HG02759 (cell line): Measurements from ENCODE around the gene HSDL1.
"Not testable (repeated sequence)": the region's sequence is repeated elsewhere in the genome, so short reads cannot be mapped to it uniquely, and the experiment has no call there.

Experiments used
- ATAC-seq: cut with Tn5 transposase; IDR thresholded peaks from one replicate; pipeline ENCODE4 v1.9.1; 2021; ENCODE audit warnings: mild to moderate bottlenecking, moderate library complexity; ENCODE audit not compliant: unreplicated experiment

Gene HSDL1

DNA sequence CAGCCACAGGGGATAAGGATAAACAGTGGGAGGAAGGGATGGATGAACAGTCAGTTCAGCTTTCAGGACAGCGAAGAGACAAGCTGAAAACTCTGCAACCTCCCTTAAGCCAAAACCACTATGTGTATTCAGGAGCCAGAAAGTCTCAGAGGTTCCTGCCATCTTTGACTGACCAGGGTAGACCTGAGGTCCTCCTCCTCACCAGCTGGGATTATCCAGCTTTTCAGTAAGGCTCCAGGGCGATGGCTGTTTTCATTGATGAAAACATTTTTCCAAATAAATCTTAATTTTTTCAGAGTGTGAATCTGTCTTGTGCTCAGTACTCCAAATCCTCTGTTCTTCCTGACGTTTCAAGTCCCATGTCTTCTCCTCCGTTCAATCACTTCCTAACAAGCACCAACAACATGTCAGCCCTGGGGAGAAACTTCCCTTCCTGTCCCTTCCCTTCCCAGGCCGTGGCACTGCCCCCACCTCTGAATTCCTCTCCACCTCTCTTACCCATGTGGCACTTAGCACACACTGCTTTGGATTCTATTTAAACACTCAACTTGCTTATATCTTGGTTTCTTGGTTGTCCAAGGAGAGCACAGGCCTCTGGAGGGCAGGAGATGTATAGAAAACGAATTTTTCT, 5.2 kb downstream of the HSDL1 start:
- ATAC-seq: no peak

DNA sequence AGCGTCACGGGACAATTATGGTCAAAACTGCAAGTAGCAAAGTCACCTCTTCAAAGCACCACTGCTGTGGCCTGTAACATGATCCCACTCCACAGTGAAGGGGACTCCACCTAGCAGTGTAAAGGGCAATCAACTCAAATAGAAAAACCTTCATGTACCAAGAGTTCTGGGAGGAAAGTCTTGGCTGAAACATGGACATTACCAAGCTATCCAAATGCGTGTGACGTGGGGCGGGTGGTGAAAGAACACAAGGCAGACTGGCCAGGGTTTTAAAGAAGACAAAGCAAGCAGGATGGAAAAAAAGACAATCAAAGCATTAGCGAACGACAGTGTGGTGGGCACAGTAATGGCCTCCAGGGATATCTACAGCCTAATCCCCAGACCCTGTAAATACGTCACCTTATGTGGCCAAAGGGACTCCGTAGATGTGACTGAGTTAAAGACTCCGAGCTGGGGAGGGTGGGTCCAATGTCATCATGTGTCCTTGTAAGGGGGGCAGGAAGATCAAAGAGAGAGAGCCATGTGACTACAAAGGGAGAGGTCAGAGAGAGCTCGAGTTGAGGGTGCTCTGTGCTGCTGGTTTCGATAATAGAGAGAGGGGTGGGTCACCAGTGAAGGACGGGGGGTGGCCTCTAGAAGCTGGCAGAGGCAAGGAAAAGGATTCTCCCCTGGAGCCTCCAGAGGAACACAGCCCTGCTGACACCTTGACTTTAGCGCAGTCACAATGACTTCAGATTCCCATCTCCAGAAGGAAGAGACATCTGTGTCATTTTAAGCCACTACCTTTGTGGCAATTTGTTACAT, 6.0 kb downstream of the HSDL1 start:
- ATAC-seq: peak; percentile 53

DNA sequence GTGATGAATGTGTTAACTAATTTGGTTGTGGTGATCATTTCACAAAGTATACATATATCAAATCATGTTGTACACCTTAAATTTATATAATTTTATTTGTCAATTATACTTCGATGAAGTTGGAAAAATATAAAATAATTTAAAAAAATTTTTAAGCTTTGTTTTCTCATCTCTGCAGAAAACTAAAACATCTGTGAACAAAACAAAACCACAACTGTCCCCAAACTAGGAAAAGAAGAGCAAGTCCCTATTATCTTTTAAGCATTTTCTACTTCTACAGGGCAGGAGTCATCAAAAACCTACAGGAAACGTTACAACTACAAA, 6.5 kb downstream of the HSDL1 start:
- ATAC-seq: no peak

DNA sequence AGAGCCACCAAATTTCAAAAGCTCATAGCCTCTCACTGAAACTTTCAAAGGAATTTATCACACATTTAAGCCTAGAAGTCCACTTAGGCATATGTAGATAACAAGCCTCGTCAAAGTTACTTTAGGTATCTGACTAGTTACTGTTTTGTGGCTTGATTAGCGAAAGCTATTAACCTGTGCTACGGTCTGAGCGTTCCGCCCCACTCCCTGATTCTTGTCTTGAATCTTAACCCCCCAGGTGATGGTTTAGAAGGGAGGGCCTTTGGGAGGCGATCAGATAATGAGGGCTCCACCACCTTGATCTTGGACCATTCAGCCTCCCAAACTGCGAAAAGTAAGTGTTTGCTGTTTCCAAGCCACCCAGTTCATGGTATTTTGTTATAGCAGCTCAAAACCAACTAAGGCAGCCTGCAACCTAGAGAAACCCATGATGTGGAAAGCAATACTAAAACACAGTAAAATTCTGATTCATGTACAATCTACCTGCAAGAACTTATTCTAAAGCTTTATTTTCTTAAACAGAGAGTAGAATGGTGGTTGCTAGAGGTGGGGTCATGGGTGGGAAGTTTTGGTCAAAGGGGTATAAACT, 7.1 kb downstream of the HSDL1 start:
- no peak for ATAC-seq

DNA sequence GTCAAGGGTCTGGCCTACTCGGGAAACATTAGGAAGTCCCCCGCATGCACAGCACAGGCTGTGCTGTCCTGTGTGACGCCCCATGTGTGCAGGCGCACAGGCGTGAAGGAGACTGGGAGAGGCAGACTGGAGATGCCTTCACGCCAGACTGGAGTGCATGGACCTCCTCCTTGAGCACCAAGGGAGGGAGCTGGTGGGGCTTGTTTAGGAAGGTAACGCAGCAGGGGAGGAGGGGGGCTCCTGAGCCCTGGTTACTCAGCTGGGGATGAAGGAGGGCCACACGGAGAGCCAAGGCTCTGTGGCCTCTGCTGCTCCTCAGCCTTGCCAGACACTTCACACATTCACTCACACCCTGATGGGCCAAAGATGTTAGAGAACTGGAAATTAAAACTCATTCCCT, 7.7 kb downstream of the HSDL1 start:
- ATAC-seq: no peak

DNA sequence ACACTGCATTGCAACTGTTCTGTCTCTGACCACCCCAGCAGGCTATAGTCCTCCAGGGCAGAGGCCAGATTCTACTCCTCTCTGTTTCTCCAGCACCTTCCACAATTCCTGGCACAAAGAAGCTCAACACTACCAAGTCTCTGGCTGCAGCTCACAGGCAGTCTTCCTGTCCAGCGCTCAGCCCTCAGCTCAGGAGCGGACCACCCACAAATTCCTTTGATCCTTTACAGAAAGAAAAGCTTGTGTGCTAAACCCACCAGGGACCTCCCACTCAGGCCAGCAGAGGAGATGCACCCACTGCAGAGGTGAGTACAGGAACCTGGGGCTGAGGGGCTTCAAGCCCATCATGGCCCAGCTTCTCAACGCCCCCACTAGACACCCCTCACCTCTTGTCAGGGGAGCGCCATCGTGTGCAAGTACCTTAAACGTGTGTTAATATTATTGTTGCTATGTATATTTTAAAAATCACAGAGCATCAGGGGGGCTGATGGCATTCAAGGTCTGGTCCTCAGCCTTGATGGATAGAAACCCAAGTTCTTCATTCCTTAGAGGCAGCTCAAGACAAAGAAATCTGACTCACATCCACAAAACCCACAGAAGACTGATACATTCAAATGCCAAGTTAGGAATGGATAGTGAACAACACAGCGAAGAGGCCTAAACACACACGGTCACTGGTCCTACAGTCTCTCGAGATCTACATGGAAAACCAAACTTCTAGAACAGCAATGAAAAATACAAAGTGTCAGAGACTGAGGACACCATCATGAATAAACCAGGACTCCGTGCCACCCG, 8.4 kb downstream of the HSDL1 start:
- ATAC-seq: no peak

DNA sequence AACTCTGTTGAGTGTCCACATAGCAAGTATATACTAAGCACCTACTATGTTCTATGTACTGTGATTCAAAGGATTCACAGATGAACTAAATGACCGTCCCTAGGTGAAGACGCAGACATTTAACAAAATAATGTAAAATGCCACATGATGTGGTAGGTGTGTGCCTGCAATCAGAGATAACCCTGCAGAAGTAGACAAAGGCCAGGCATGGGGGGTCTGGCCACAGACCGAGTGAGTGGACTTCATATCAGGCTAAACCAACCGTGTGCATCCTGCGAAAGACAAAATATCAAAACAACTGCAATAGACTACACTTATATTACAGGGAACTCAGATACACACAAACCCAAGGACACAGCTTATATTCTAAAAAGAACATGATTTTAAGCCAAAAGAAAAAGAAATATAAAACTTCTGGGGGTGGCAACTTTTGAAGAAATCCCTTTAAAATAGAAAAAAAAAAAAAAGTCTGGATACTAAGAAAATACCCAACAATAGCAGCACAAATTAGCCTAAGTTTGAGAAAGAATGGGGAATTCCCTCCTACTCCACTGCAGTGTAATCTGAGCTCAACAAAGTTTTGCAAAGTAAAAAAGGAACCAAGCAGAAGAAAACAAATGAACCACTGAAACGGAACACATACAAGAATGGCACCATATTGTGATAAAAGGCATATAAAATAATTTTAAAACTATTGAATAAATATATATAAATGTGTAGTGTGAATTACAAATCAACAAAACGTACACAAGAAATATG, 12.3 kb downstream of the HSDL1 start:
- ATAC-seq: no peak

DNA sequence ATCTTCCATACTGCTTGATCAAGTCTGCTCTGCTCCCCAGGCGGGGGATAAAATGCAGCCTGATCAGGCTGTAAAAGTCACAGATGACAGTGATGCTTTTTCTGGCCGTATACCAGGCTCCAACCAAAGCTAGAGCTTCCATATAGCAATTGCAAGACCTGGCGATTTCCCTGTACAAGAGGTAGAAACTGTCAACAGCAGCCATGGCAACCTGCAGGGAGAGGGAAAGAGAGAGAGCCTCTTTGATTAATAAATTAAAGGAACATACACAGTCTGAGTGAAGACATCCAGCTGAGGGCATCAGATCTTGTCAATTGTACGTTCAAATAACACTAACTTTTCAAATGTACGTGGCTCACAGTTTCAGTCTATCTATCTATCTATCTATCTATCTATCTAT, 13.9 kb downstream of the HSDL1 start:
- ATAC-seq: no peak

DNA sequence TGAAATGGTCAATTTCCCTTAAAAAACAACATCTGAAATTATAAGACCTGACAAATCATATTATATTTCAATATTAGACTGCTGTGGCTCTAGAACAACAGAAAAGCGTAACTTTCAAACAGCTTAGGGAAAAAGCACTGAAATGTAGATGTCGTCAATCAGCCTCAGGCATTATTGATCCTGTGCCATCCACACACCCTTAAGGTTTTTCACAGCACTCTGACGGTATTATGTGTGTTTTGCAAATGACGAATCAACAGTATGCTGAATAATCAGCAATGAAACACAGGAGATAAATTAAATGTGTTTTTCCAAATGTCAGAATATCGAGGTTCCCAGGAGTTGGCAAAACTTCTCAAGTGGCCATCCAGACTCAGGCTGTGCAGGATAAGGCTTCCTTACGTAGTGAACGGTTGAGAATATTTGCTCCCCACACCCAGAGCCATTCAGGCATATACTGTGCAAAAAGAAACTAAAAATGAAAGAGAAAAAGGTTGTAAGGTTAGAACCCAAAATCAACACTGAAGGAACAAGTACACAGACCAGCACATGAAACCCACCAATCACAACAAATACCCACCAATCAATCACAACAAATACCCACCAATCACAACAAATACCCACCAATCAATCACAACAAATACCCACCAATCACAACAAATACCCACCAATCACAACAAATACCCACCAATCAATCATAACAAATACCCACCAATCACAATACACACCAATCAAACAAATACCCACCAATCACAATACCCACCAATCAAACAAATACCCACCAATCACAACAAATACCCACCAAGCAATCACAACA, 20.5 kb downstream of the HSDL1 start:
- no peak for ATAC-seq

DNA sequence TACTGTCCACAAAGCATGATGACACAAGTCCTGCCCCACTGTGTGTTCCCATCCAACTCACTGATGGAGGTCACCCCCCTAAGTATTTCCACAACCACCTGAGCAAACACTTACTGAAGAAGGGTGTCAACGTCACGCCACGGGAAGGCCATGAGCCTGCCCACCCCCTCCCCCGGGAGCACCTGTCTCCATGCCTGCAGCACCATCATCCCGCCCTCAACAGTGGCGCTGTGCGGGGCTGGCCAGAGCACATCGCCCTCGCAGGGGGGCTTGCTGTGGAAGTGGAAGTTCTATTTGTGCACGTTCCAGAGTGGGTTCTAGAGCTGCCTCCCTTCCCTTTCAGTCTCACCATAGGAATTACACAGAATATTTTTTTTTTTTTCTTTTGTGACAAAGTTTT, 24.0 kb downstream of the HSDL1 start:
- ATAC-seq: no peak

DNA sequence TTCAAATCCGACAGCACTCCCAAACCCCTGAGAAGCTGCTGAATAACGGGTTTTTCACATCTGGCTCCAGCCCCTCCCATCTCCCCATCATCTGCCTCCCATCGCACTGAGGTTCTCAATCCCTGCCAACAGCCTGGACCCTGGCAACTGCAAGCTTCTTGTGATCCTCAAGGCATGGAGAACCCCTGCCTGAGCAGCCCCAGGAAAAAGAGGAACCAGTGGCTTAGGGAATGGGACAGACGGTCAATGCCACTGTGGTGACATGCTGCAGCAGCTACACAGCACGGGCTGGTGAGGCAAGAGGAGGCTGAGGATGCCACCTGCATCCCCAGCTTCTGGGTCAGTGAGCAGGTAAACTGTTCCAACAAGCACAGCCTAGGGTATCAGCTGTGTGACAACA, 25.0 kb downstream of the HSDL1 start:
- ATAC-seq: no peak

DNA sequence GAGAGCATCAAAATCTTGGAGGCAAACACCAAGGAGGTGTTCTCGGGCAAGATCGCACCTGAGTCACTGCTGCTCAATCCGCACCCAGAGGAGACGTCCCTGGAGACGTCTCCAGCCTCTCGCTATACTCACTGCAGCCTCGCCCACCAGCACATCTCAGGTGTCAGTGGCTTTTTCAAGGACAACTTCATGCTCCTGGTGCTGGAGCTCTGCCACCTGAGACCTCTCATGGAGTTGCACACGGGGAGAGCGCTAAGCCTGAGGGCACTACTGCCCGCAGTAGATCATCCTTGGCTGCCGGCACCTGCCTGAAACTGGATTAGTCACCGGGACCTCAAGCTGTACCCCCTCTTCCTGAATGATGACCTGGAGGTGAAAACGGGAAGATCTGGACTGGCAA, 25.6 kb downstream of the HSDL1 start:
- no peak for ATAC-seq

DNA sequence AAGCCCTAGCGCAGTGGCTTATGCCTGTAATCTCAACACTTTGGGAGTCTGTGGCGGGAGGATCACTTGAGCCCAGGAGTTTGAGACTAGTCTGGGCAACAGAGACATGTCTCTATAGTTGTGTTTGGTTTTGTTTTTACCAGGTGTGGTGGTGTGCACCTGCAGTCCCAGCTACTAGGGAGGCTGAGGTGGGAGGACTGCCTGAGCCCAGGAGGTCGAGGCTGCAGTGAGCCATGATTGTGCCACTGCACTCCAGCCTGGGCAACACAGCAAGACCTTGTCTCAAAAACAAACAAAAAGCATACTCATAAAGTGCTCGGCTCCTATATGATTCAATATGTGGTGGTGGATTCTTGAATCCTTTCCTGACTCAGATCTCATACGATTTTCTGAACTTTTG, 26.7 kb downstream of the HSDL1 start:
- ATAC-seq: not testable (repeated sequence)

DNA sequence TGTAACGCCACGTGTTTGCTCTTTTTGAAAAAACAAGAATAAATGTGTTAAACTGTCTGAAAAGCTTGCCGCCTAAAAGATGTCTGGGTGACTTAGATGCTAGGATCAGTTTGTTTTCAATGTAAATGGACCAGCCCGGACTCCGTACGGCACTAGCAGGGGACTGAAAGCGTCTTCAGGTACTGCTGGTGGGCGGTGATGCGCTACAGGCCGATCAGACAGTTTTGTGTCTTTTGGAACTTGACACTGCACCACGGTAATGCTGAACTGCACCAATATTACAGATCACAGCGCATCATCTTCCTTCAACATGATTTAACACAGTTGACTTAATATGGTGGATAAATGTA, 27.5 kb downstream of the HSDL1 start:
- no peak for ATAC-seq

DNA sequence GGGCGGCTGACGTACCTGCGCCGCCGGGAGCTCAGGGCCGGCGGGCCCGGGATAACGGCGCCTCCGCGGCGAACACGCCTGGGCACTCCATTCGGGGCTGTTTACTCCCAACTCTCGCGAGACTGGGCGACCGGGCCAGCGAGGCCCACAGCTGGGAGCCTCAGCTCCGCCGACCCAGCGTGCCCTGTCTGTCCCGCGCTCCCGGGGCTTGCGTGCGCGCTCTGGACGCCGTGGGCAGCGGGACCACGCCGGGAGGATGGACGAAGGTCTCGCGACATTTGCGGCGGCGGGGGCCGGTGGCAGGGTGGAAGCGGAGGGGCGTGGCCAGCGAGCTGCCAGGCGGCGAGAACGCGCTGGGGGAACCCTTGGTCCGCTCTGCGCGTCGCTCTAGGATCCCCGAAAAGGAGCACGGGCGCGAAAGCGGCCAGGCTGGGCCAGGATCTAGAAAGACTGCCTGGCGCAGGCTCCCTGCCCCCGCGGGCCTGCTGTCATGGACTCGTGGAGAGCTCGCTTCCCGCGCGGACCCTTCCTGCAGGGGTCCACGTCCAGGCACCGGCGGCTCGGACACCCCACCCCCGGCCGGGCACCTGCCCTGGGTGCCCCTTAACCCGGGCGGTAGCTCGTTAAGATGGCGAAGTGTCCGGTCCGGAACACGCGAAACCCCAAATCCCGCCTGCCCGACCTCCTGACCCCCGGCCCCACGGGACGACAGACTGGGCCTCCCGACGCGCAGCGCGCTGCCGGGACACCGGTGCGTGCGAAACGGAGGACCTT, 28.1 kb downstream of the HSDL1 start, which contains the start of gene MBTPS1:
TSS of gene MBTPS1 (minus strand) at position 223 of the 774 bp plus-strand sequence. CDS start 15,159 bp downstream, outside the sequence.
- ATAC-seq: peak; percentile 92

DNA sequence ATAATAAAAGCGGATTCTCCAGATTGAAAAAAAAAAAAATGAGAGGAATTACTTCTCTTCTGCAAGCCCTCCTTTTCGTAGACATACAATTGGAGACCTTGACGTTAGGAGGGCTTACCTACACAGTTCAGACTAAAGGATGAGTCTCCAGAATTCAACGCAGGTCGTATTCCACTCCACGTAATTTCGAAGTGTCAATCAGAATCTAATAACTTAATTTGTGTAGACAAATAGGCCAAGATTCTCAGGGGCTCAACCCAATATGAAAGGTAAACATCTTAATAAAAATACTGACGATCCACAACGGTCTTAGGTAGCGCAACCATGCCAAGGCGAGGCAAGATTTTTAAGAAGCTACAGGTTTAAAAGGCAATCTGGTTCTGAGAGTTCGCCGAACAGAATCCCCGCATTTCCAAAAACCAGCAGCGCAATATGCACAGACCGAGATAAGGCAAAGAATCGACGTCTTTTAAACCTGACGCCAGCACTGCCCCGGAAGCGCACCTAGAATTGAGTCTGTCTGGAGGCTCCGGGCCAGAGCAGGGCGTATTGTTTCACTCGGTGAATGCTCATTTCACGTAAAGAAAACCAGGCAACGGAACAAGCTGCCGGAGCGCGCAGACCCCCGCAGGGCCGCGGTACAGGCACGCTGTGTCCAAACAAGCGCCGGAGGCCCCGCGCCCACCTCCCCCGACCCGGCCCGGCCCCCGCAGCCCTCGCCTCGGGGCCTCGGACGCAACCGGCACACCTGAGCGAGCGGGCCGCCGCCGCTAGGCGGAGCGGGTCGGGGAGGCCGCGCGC, 28.9 kb downstream of the HSDL1 start:
- peak; percentile 32 for ATAC-seq

DNA sequence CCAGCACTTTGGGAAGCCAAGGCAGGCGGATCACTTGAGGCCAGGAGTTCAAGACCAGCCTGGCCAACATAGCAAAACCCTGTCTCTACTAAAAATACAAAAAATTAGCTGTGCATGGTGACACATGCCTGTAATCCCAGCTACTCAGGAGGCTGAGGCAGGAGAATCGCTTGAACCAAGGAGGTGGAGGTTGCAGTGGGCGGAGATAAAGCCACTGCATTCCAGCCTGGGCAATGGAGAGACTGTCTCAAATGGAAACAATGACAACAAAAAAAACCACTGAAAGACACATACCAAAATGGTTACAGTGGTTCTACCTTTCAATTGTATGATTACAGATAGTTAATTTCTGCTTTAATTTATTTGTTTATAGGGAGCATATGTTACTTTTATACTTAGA, 33.0 kb downstream of the HSDL1 start:
- ATAC-seq: not testable (repeated sequence)

DNA sequence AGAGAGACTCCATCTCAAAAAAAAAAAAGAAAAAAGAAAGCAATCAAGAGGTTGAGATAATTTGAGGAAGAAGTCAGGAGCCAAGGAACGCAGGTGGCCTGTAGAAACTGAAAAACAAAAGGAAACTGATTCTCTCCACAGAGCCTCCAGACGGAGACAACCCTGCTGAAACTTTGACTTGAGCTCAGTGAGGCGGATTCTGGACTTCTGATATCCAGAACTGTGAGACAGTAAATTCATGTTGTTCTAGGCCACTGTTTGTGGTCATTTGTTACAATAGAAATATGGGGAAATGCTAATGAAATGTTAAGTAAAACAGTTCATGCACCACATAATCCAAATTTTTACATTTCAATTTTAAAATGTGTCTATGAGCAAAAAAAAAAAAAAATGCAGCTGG, 33.5 kb downstream of the HSDL1 start:
- no peak for ATAC-seq
